ENCODE measurements around the gene TRAPPC2L.

The TRAPPC2L gene

GRCh38 chr16:88911946-88912310 lies 55.0 kb downstream of the TRAPPC2L start:
- no peak for DNase-seq
